Type B pancreatic cell (in vitro differentiated cells): ENCODE data around the gene SPESP1. TPM values are rescaled to one million over a fixed set of nuclear protein-coding genes. Genes with fewer than 3 reads are reported as not detected.
A peak's percentile ranks its signal among the peaks of the same experiment; 100 is the strongest.

Experiments used
- DNase-seq: peaks from one replicate; pipeline ENCODE4 v3.0.0; 2021; ENCODE audit warnings: mixed read lengths; ENCODE audit not compliant: unreplicated experiment; ENCODE audit errors: extremely low spot score
- H3K27ac Mint-ChIP-seq: 2 replicates; pipeline ENCODE4 v1.8.0; 2021; ENCODE audit warnings: mild to moderate bottlenecking, mixed read lengths
- H3K27me3 Mint-ChIP-seq: 2 replicates; pipeline ENCODE4 v1.8.0; 2021; ENCODE audit warnings: mixed read lengths
- H3K36me3 Mint-ChIP-seq: 2 replicates; pipeline ENCODE4 v1.8.0; 2021; ENCODE audit warnings: mixed read lengths
- H3K4me1 Mint-ChIP-seq: one replicate; pipeline ENCODE4 v1.8.0; 2021; ENCODE audit warnings: mixed read lengths; ENCODE audit not compliant: unreplicated experiment
- H3K4me3 Mint-ChIP-seq: 2 replicates; pipeline ENCODE4 v1.8.0; 2021; ENCODE audit warnings: mild to moderate bottlenecking, mixed read lengths
- H3K9me3 Mint-ChIP-seq: 2 replicates; pipeline ENCODE4 v1.8.0; 2021; ENCODE audit warnings: mixed read lengths
- total RNA-seq: library from RNA; stranded (reverse); gene quantifications from 2 replicates; pipeline ENCODE4 v1.2.1, GENCODE V29; 2021; ENCODE audit warnings: low replicate concordance
- TF ChIP-seq, protein P1 (sequence below): fragments of 200-600 bp; sonication (generic); conservative IDR thresholded peaks from 2 replicates; pipeline ENCODE4 v1.5.0; 2021; ENCODE audit warnings: antibody characterized with exemption, mild to moderate bottlenecking

The SPESP1 gene
- total RNA-seq, 1 donor from 2014 or later: not detected

DNA sequence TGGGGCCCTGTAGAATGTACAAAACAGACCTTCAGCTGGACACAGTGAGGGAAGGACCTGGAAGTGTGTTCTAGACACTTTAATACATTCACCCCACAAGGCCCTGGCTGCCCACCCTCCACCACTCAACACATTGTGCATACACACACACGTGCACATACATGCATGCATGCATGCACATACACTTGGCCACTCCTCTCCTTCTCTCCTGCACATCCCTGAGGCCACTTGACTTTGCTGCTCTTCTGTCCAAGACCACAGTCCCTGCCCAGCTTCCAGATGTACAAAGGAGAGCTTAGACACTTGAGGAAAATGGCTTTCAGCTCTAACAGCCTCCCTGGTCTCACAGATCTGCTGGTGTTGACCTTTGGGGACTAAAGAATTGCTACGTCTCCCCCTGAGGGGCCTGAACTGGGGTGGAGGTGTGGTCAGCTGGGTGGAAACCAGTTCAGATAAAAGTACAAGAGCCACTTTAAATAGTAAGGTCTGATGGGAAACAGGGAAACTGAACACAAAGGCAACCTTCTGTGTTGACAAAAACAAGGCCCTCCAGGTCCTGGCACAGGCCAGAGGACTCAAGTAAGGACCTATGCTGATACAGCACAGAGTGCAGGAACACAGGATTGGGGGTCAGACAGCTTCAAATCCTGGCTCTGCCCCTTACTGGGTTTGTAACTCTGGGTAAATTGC, 59.4 kb downstream of the SPESP1 start:
- H3K36me3 Mint-ChIP-seq: no peaks in the 10 kb centered on the region
- peaks cover 14% of the 10 kb centered on the region for H3K4me1 Mint-ChIP-seq
- no peak overlapping the region for H3K27ac Mint-ChIP-seq
- no peak overlapping the region for H3K4me3 Mint-ChIP-seq
- no peaks in the 10 kb centered on the region for H3K9me3 Mint-ChIP-seq
- H3K27me3 Mint-ChIP-seq: peaks cover 3% of the 10 kb centered on the region
- DNase-seq: no peak
- TF ChIP-seq, protein P1, sequence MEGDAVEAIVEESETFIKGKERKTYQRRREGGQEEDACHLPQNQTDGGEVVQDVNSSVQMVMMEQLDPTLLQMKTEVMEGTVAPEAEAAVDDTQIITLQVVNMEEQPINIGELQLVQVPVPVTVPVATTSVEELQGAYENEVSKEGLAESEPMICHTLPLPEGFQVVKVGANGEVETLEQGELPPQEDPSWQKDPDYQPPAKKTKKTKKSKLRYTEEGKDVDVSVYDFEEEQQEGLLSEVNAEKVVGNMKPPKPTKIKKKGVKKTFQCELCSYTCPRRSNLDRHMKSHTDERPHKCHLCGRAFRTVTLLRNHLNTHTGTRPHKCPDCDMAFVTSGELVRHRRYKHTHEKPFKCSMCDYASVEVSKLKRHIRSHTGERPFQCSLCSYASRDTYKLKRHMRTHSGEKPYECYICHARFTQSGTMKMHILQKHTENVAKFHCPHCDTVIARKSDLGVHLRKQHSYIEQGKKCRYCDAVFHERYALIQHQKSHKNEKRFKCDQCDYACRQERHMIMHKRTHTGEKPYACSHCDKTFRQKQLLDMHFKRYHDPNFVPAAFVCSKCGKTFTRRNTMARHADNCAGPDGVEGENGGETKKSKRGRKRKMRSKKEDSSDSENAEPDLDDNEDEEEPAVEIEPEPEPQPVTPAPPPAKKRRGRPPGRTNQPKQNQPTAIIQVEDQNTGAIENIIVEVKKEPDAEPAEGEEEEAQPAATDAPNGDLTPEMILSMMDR: no peak

DNA sequence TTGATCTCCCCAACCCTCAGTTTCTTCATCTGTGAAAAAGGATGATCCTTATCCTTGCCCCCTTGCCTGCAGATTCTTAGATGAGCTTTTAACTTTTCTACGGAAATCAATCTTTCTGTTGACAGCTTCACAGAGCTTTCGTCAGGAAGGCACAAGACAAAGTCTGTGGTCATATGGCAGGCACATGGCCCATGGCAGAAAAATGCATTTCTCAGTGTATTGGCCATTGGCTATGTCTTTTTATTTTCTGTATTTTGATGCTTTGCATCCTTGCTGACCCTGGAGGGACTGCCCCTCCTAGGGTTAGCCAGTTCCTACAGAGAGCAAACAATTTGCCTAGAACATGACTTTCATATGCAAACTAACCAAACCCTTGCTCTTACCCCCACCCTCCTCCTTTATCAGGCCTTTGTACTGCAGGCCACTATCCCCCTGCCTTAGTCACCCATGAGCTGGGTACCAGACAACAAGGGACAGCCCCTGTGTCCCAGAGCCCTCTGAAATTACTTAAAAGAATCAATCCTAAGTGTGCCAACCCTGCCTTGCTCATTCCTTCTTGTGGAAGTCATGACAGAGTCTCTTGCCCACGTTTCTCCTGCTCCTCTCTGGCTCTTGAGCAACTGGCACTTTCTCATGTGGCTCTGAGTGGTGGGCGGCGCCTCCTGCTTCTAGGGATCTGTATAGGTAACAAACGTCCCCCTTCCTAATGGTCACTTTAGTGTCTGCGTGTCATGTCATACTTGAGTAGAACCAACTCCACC, 60.1 kb downstream of the SPESP1 start:
- Mint-ChIP-seq H3K4me3 (no peak overlapping the region), H3K9me3 (no peaks in the 10 kb centered on the region), H3K36me3 (no peaks in the 10 kb centered on the region), H3K27me3 (peaks cover 3% of the 10 kb centered on the region), H3K4me1 (peaks cover 13% of the 10 kb centered on the region), H3K27ac (no peak overlapping the region)
- DNase-seq: no peak
- TF ChIP-seq, protein P1: no peak

DNA sequence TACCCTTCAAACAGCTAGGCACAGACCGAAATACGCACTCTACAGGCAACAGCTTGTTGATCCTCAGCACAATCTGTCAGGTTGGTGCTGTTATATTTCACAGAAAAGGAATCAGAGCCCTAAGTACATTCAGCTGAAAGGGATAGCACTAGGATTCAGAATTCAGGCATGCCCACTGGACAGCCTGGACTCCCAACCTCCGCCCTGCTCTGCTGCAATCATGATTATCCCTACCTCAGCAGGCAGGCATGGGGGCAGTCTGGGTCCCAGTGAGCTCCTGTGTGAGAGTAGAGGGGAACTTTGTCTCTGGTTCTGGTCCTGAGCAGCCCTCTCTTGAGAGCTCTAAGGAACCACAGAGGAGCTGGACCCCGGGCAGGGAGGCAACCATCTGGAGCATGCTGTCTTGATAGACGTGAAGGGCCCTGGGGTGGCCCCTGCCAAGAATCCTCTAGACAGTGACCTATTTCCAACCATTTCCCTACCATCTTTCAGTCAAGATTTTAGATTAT, 60.7 kb downstream of the SPESP1 start:
- H3K27me3 Mint-ChIP-seq: peaks cover 3% of the 10 kb centered on the region
- H3K4me1 Mint-ChIP-seq: peaks cover 18% of the 10 kb centered on the region
- H3K36me3 Mint-ChIP-seq: no peaks in the 10 kb centered on the region
- TF ChIP-seq, protein P1: no peak
- no peaks in the 10 kb centered on the region for H3K9me3 Mint-ChIP-seq
- no peak overlapping the region for H3K4me3 Mint-ChIP-seq
- no peak for DNase-seq
- H3K27ac Mint-ChIP-seq: peak overlapping the region; percentile 6

DNA sequence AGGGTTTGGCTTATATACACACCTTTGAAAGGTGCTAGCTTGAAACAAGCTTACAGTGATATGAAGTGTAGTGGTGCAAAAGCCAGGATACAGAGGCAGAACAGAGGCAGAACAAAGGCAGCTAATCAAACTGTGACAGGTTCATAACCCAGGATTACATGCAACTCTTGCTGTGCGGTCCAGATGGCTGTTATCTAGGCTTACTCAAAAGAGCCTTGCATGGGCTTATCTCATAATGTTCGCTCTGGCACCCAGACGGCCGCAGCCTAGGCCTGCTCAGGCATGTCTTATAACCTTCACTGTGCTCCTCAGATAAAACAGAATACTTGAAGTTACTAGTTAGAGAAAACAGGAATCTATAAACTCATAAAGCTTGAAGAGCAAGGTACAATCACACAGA, 61.4 kb downstream of the SPESP1 start:
- H3K27me3 Mint-ChIP-seq: peaks cover 3% of the 10 kb centered on the region

DNA sequence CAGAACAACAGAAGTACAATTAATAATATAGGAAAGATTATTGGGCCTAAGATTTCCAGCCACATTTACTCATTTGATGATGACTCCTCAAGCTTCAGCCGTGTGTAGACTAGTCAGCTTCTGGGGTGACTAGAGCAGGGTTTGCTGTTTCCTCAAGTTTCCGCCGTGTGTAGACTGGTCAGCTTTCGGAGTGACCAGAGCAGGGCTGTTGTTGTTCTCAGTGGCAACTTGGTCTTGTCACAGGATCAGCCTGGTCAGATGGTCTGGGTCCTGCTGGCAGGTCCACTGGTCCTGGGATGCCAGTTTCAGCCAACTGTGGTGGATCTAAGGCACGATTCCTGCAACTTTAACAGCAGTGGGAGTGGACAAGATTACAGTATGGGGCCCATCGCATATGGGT, 62.4 kb downstream of the SPESP1 start:
- Mint-ChIP-seq H3K9me3 (no peaks in the 10 kb centered on the region), H3K27ac (peak overlapping the region; percentile 6), H3K36me3 (no peaks in the 10 kb centered on the region), H3K4me1 (peaks cover 18% of the 10 kb centered on the region), H3K4me3 (no peak overlapping the region), H3K27me3 (peaks cover 3% of the 10 kb centered on the region)
- no peak for DNase-seq
- TF ChIP-seq, protein P1: no peak

More for the DNA sequence above, 61.4 kb downstream of the SPESP1 start:
- DNase-seq: no peak
- Mint-ChIP-seq H3K9me3 (no peaks in the 10 kb centered on the region), H3K4me1 (peaks cover 18% of the 10 kb centered on the region), H3K4me3 (no peak overlapping the region), H3K27ac (peak overlapping the region; percentile 6), H3K36me3 (no peaks in the 10 kb centered on the region)
- TF ChIP-seq, protein P1: no peak
